ENCODE measurements around the gene FLT3LG.
"Not testable (repeated sequence)": the region's sequence is repeated elsewhere in the genome, so short reads cannot be mapped to it uniquely, and the experiment has no call there.

FLT3LG gene

GRCh38 chr19:49463960-49464740 is 9.9 kb upstream of the FLT3LG start:
- DNase-seq (ENCODE audit: low read depth), result no peak

DNA sequence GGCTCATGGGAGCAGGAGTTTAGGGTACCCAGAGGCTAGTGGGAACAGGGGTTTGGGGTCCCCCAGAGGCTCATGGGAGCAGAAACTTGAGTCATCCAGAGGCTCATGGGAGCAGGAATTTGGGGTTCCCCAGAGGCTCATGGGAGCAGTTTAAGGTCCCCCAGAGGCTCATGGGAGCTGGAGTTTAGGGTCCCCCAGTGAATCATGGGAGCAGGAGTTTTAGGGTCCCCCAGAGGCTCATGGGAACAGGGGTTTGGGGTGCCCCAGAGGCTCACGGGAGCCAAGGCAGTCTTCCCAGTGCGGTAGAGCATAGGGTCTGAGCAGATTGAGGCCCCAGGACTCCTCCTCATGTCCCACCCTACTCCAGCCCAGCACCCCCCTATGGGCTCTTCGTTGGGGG is 8.6 kb upstream of the FLT3LG start:
- DNase-seq (ENCODE audit: low read depth), result no peak

DNA sequence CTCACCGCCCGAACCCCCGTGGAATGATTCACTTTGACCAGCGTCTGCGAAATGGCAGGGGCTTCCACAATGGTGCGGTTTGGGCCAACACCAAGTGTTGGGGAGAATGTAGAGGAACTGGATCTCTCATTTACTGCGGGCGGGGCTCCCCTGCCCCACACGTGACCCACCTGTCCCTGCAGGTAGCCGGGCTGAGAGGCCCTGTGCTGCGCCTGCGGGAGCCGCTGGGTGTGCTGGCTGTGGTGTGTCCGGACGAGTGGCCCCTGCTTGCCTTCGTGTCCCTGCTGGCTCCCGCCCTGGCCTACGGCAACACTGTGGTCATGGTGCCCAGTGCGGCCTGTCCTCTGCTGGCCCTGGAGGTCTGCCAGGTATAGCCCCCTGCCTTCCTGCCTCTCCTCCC is 5.8 kb upstream of the FLT3LG start:
- DNase-seq (ENCODE audit: low read depth), result no peak

GRCh38 chr19:49468746-49469447 is 5.1 kb upstream of the FLT3LG start:
- peak; percentile 68 for DNase-seq (ENCODE audit: low read depth)

DNA sequence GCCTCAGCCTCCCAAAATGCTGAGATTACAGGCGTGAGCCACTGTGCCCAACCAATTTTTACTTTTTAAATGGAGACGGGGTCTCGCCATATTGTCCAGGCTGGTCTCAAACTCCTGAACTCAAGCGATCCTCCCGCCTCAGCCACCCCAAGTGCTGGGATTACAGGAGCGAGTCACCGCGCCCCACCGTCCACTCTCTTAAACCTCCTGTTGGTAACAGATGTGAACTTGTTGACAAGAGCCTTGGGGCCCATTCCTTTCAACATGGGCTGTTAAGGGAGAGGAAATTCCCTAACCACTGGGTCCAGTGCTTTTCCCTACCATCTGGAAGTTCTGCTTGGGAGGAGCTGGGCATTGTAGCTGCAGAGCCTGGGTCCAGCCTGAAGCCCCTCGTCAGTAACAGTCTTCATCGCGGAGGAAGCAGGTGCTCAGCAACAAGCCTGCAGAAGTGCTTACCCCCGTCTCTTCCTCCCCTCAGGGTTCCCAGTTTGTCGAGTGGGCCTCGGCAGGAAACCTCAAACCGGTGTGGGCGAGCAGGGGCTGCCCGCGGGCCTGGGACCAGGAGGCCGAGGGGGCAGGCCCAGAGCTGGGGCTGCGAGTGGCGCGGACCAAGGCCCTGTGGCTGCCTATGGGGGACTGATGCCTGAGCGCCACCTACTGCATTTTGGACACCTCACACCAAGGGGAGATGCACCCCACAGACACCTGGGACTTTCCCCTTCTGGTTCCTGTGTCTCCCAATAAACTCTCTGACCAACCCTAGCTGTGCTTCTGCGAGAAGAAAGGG is 4.0 kb upstream of the FLT3LG start:
- DNase-seq (ENCODE audit: low read depth), result peak; percentile 73

DNA sequence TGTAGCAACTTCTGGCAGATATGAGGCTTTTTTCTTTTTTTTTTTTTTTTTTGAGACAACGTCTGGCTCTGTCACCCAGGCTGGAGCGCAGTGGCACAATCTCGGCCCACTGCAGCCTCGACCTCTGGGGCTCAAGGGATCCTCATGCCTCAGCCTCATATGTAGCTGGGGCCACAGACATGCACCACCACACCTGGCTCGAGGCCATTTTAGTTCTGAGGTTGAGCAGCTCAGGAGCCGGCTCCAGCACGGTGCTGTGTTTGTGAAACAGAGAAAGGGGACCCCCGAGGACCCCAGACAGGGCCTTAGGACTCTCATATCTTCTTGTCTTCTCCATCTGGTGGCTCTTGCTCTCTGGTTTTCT is 3.4 kb upstream of the FLT3LG start:
- no peak for DNase-seq (ENCODE audit: low read depth)

GRCh38 chr19:49472936-49473335 is 1.1 kb upstream of the FLT3LG start:
- DNase-seq (ENCODE audit: low read depth), result no peak

DNA sequence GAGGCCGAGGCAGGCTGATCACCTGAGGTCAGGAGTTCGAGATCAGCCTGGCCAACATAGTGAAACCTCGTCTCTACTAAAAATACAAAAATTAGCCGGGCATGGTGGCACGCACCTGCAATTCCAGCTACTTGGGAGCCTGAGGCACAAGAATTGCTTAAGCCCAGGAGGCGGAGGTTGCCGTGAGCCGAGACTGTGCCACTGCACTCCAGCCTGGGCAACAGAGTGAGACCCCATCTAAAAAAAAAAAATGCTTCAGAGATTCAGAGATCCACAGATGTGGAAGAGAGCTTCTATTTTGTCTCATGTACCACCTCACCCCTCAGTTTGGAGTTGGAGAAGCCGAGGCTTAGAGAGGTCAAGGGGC is 531 bp upstream of the FLT3LG start:
- not testable (repeated sequence) for DNase-seq (ENCODE audit: low read depth)

DNA sequence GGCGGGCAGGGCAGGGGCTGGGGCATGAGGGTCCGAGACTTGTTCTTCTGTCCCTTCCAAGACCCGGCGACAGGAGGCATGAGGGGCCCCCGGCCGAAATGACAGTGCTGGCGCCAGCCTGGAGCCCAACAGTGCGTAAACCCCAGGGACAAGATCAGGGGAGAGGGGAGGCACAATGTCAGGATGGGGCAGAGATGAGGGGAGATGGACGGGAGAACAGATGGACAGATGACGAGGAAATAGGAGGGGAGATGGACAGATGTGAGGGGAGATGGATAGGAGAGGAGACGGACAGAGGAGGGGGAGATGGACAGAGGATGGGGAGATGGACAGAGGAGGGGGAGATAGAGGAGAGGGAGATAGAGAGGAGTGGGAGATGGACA is 518 bp downstream of the FLT3LG start:
- no peak for DNase-seq (ENCODE audit: low read depth)

DNA sequence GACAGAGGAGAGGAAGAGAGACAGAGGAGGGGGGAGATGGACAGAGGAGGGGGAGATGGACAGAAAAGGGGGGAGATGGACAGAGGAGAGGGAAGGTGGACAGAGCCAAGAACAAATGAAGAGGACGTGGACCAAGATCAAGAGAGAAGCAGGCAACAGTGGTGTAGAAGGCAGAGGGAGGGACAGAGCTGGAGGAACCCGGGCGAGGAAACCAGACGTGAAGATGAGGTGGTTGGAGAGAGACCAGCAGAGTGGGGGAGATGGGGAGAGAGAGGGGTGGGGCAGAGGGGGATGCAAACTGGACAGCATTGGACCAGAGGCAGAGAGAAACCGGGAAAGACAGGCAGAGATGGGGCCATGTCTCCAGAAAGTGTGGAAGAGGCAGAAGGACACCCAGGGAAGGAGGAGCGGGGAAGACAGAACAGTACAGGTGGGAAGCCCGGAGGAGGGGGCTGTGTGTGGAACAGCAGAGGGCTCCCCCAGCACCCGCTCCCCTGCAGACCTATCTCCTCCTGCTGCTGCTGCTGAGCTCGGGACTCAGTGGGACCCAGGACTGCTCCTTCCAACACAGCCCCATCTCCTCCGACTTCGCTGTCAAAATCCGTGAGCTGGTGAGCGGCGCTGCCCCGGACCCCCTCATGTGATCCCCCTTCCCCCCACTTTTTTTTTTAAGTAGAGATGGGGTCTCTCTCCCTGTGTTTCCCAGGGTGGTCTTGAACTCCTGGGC is 1.3 kb downstream of the FLT3LG start:
- DNase-seq (ENCODE audit: low read depth), result no peak

DNA sequence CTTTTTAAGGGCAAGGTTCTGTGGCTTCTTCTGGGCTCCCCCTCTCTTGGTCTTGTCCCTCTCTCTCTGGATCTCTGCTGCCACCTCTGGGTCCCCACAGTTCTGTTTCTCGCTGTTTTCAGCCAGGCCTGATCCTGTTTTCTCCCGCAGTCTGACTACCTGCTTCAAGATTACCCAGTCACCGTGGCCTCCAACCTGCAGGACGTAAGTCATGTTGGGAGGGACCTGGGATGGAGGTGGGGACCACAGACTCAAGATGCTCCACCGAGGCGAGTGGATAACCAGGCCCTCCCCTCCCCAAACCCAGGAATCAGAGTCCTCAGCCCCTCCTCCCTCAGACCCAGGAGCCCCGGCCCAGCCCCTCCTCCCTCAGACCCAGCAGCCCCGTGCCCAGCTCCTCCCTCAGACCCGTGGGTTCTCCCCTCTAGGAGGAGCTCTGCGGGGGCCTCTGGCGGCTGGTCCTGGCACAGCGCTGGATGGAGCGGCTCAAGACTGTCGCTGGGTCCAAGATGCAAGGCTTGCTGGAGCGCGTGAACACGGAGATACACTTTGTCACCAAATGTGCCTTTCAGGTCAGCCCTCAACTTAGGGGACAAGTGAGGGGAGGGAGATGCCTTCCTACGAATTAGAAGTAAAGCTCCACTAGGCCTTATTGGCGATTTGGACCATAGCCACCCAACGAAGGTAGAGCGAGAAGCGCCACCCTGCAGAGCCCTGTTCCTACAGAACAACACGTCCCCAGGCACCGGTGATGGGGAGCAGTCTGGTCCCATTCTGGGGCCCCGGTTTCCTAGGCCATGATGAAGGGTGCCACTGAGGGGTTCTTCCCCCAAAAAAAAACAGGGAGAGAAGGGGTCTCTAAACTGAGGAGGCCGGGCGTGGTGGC is 2.2 kb downstream of the FLT3LG start:
- DNase-seq (ENCODE audit: low read depth), result no peak

DNA sequence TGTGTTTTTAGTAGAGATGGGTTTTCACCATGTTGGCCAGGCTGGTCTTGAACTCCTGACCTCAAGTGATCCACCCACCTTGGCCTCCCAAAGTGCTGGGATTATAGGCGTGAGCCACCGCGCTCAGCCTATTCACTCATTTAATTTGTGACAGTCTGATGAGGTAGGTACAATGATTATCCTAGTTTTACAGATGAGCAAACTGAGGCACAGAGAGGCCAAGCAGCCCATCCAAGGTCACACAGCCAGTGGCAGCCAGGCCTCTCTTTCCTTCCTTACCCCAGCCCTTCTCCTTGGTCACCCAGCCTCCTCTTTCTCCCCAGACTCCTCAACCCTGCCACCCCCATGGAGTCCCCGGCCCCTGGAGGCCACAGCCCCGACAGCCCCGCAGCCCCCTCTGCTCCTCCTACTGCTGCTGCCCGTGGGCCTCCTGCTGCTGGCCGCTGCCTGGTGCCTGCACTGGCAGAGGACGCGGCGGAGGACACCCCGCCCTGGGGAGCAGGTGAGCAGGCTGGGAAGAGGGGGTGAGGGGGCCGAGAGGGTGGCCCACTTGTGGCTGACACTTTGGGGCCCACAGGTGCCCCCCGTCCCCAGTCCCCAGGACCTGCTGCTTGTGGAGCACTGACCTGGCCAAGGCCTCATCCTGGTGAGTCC is 6.1 kb downstream of the FLT3LG start:
- no peak for DNase-seq (ENCODE audit: low read depth)

GRCh38 chr19:49481020-49481683 is 7.1 kb downstream of the FLT3LG start:
- no peak for DNase-seq (ENCODE audit: low read depth)

DNA sequence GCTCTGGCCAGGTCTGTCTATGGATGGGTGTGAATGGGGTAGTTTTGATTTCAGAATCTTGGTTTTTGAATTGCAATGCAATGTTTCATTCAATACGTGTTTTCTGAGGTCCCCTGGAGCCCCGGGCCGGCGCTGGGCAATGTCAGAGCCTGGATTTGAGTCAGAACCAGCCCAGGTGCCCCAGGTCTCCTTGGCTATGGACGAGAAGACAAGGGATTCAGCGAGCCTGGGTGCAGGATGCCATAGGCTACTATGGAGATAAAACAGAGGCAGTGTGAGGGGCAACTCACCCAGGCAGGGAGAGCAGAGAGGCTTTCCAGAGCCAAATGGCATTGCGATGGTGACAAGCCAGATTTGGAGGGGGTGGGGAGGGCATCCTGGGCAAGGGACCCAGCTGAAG is 12.2 kb downstream of the FLT3LG start:
- DNase-seq (ENCODE audit: low read depth), result no peak

GRCh38 chr19:49486710-49487276 is 12.8 kb downstream of the FLT3LG start:
- DNase-seq (ENCODE audit: low read depth), result no peak

DNA sequence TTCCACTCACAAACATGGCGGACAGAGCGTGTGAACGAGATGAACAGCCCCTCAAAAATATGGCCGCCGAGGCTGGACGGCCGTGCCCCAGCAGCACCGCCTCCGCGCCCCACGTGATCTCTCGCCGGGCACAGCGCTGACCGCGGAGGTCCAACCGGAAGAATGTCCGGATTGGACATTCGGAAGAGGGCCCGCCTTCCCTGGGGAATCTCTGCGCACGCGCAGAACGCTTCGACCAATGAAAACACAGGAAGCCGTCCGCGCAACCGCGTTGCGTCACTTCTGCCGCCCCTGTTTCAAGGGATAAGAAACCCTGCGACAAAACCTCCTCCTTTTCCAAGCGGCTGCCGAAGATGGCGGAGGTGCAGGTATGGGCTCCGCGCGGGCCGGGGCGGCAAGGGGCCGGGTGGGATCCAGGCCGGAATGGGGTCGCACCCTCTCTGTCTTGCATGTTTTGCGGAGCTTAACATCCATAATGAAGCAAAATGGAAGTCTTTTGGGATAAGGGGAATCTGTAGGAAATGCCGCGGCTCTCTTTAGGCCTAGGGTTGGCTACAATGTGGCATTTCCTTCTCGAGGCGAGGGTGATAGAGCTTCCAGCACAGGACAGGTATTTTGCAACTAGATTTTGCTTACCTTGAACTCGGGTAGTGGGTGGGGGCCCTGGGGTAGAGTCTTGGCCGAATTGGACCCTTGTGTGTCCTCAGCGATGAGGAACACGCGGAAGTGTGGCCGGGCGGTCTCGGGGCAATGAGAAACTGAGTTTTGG is 13.4 kb downstream of the FLT3LG start, which contains the start of gene RPL13A:
Gene RPL13A (plus strand): TSS at position 332 of the 769 bp plus-strand sequence. CDS start 22 bp downstream, at position 354.
- DNase-seq (ENCODE audit: low read depth), result peak; percentile 99

DNA sequence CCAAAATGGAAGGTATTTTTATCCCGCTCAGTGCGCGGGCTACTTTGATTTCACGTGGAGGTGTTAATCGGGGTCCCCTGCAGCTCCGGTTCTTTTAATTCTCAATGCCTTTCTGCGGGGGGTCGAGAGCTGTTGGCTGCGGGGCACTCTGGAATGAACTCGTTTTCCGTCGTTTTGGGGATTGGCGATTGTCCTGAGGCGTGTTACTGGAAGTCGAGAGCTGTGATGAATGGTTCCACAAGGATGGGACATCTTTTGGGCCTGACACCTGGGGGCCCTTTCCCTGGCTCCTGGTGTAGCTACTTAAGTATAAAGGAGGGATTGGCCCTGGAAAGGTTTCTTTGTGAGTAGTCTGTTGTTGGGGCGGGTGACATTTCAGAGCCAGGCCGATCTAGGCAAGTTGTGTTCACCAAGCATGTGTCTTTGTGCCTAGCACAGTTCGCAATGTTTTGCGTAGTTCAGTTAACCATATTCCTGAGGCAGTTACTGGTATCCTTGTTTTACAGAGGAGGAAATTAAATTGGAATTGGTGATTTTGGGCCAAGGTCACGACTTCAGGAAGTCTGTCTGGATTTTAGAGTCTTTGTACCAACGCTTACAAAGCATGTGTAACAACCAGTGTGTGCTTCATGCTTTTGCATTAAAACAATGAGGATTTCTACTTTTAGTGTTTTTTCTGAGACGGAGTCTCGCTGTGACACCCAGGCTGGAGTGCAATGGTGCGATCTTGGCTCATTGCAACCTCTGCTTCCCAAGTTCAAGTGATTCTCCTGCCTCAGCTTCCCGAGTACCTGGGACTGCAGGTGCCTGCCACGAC is 14.2 kb downstream of the FLT3LG start:
- DNase-seq (ENCODE audit: low read depth), result no peak

All from activated gamma-delta T cell treated with anti-CD3 and anti-CD28 coated beads, Interleukin-2, amount 50 U/mL, for 16 hours (primary cell).